HEK293 (cell line): Measurements from ENCODE around the gene ZMYND15.
A peak's percentile ranks its signal among the peaks of the same experiment; 100 is the strongest.

Source experiments
- CTCF ChIA-PET: fragments of 350-600 bp; formaldehyde crosslinking; extraction: SDS; loops from one replicate; lab custom pipeline; 2021; ENCODE audit warnings: antibody characterized with exemption; lab: Yijun Ruan, JAX
- POLR2A ChIA-PET: fragments of 300-600 bp; formaldehyde crosslinking; extraction: SDS; loops from one replicate; lab custom pipeline; 2020; ENCODE audit warnings: antibody characterized with exemption, inconsistent platforms; lab: Yijun Ruan, JAX
- H3K27ac ChIP-seq: fragments of 200-500 bp; sonication (Bioruptor generic); 2 replicates; pipeline ENCODE4 v1.5.1; 2014; ENCODE audit warnings: low read depth, low read length, control low read depth, inconsistent platforms; ENCODE audit errors: extremely low read depth
- H3K36me3 ChIP-seq, 2 experiments: fragments of 200-500 bp in 1 of 2; sonication (Bioruptor generic) in 1 of 2; 1 replicate in 1 of 2; 2 replicates in 1 of 2; pipeline ENCODE4 v1.5.1; 2014 to 2017; ENCODE audit warnings: inconsistent platforms in 2 of 2, low read length in 2 of 2; ENCODE audit not compliant: control insufficient read depth in 2 of 2, insufficient read depth in 1 of 2
- H3K4me1 ChIP-seq: fragments of 200-500 bp; sonication (Bioruptor generic); 2 replicates; pipeline ENCODE4 v1.5.1; 2014; ENCODE audit warnings: mild to moderate bottlenecking, low read length, inconsistent platforms; ENCODE audit not compliant: control insufficient read depth, insufficient read depth
- H3K4me3 ChIP-seq: 2 replicates; pipeline ENCODE4 v1.5.1; 2011; ENCODE audit warnings: low read depth, mild to moderate bottlenecking, control low read depth, low read length, moderate library complexity
- H3K9me3 ChIP-seq: fragments of 200-500 bp; sonication (Bioruptor generic); 2 replicates; pipeline ENCODE4 v1.5.1; 2014; ENCODE audit warnings: low read depth, low read length, inconsistent platforms; ENCODE audit not compliant: control insufficient read depth, insufficient read depth
- ATF2 ChIP-seq: fragments of 450-650 bp; formaldehyde crosslinking; IDR thresholded peaks from 2 replicates; pipeline ENCODE4 v1.5.1; 2016; ENCODE audit warnings: missing biosample characterization, missing genetic modification characterization, low read depth
- KLF7 ChIP-seq: fragments of 450-650 bp; formaldehyde crosslinking; IDR thresholded peaks from 2 replicates; pipeline ENCODE4 v1.5.1; 2016; ENCODE audit warnings: missing biosample characterization, missing genetic modification characterization, borderline replicate concordance
- PBX3 ChIP-seq: sonication (generic); formaldehyde crosslinking; IDR thresholded peaks from 2 replicates; pipeline ENCODE4 v1.8.1; 2022; ENCODE audit warnings: mild to moderate bottlenecking, moderate library complexity, missing genetic modification reagents
- PRDM10 ChIP-seq: fragments of 450-650 bp; formaldehyde crosslinking; IDR thresholded peaks from 2 replicates; pipeline ENCODE4 v1.5.1; 2016; ENCODE audit warnings: missing biosample characterization, missing genetic modification characterization
- PRDM4 ChIP-seq: fragments of 450-650 bp; formaldehyde crosslinking; IDR thresholded peaks from 2 replicates; pipeline ENCODE4 v1.5.1; 2017; ENCODE audit warnings: missing biosample characterization, missing genetic modification characterization
- REST ChIP-seq: fragments of 450-650 bp; formaldehyde crosslinking; IDR thresholded peaks from 2 replicates; pipeline ENCODE4 v1.5.1; 2016; ENCODE audit warnings: missing biosample characterization, missing genetic modification characterization
- TRIM28 ChIP-seq: IDR thresholded peaks from 2 replicates; pipeline ENCODE4 v1.6.1; 2011; ENCODE audit warnings: low read length, control low read depth, borderline replicate concordance
- YY2 ChIP-seq: fragments of 450-650 bp; formaldehyde crosslinking; IDR thresholded peaks from 2 replicates; pipeline ENCODE4 v1.5.1; 2016; ENCODE audit warnings: missing biosample characterization, missing genetic modification characterization
- ZBTB17 ChIP-seq: fragments of 450-650 bp; formaldehyde crosslinking; IDR thresholded peaks from 2 replicates; pipeline ENCODE4 v1.5.1; 2016; ENCODE audit warnings: missing biosample characterization, missing genetic modification characterization
- ZBTB20 ChIP-seq: fragments of 450-650 bp; formaldehyde crosslinking; IDR thresholded peaks from 2 replicates; pipeline ENCODE4 v1.5.1; 2016; ENCODE audit warnings: missing biosample characterization, missing genetic modification characterization
- ZFHX2 ChIP-seq: fragments of 450-650 bp; formaldehyde crosslinking; conservative IDR thresholded peaks from 2 replicates; pipeline ENCODE4 v1.5.1; 2016; ENCODE audit warnings: missing biosample characterization, missing genetic modification characterization
- ZNF155 ChIP-seq: fragments of 450-650 bp; formaldehyde crosslinking; IDR thresholded peaks from 2 replicates; pipeline ENCODE4 v1.5.1; 2016; ENCODE audit warnings: missing biosample characterization, missing genetic modification characterization
- ZNF23 ChIP-seq: fragments of 450-650 bp; formaldehyde crosslinking; IDR thresholded peaks from 2 replicates; pipeline ENCODE4 v1.5.1; 2016; ENCODE audit warnings: missing biosample characterization, missing genetic modification characterization, borderline replicate concordance
- ZNF341 ChIP-seq: fragments of 450-650 bp; formaldehyde crosslinking; IDR thresholded peaks from 2 replicates; pipeline ENCODE4; 2016; ENCODE audit warnings: low read depth, missing biosample characterization, missing genetic modification characterization
- ZNF394 ChIP-seq: fragments of 450-650 bp; formaldehyde crosslinking; IDR thresholded peaks from 2 replicates; pipeline ENCODE4 v1.5.1; 2016; ENCODE audit warnings: missing biosample characterization, missing genetic modification characterization, mild to moderate bottlenecking, moderate library complexity, borderline replicate concordance
- ZNF48 ChIP-seq: fragments of 450-650 bp; formaldehyde crosslinking; IDR thresholded peaks from 2 replicates; pipeline ENCODE4 v1.5.1; 2016; ENCODE audit warnings: missing biosample characterization, missing genetic modification characterization
- ZNF510 ChIP-seq: fragments of 450-650 bp; formaldehyde crosslinking; IDR thresholded peaks from 2 replicates; pipeline ENCODE4 v1.5.1; 2018; ENCODE audit warnings: mild to moderate bottlenecking, missing genetic modification characterization, missing biosample characterization; ENCODE audit not compliant: insufficient replicate concordance
- ZNF623 ChIP-seq: fragments of 450-650 bp; formaldehyde crosslinking; IDR thresholded peaks from 2 replicates; pipeline ENCODE4 v1.5.1; 2016; ENCODE audit warnings: missing biosample characterization, missing genetic modification characterization
- ZNF664 ChIP-seq: fragments of 450-650 bp; formaldehyde crosslinking; IDR thresholded peaks from 2 replicates; pipeline ENCODE4 v1.5.1; 2016; ENCODE audit warnings: missing biosample characterization, missing genetic modification characterization
- ZNF776 ChIP-seq: fragments of 450-650 bp; formaldehyde crosslinking; IDR thresholded peaks from 2 replicates; pipeline ENCODE4 v1.5.0; 2017; ENCODE audit warnings: missing biosample characterization, missing genetic modification characterization, borderline replicate concordance
- ZNF792 ChIP-seq: fragments of 450-650 bp; formaldehyde crosslinking; IDR thresholded peaks from 2 replicates; pipeline ENCODE4 v1.5.1; 2016; ENCODE audit warnings: missing biosample characterization, missing genetic modification characterization
- ZSCAN23 ChIP-seq: fragments of 450-650 bp; formaldehyde crosslinking; IDR thresholded peaks from 2 replicates; pipeline ENCODE4 v1.5.1; 2016; ENCODE audit warnings: missing biosample characterization, missing genetic modification characterization

Gene ZMYND15

GRCh38 chr17:4739122-4740024 lies at the start of gene ZMYND15, which contains the start of gene CXCL16:
ZMYND15 (plus strand) TSS chr17:4739833; CDS start chr17:4740549, 716 bp downstream.
CXCL16 (minus strand) TSS chr17:4739928; CDS start chr17:4739339, 589 bp downstream.
- CTCF ChIA-PET: interaction anchor here (0.6 to 1.6 kb wide), 5 partner anchors 12 to 295 kb away, joined by 3 to 6 read pairs (median 3); partner anchors contain the start of gene C17orf107
- peaks cover 8% of the 10 kb centered on the region for H3K4me1 ChIP-seq
- POLR2A ChIA-PET: interaction anchor here (0.6 to 1.8 kb wide), 3 partner anchors 29 to 70 kb away, joined by 3 to 7 read pairs (median 3); no protein-coding TSS in a partner anchor
- H3K27ac ChIP-seq: peak within 1 kb of the TSS; percentile 59; the same call in 1 of the 2 replicates
- H3K36me3 ChIP-seq: peaks cover 0 to 5% of the 10 kb centered on the region in 2 experiments; a peak in 1 of 3 replicates
- H3K9me3 ChIP-seq: no peaks in the 10 kb centered on the region
- peak within 1 kb of the TSS; percentile 62 for H3K4me3 ChIP-seq
- TF ChIP-seq PRDM4 (tag by site-specific recombination) (no peak), ZNF792 (tag by site-specific recombination) (no peak), ATF2 (tag by site-specific recombination) (no peak), REST (tag by site-specific recombination) (no peak), ZBTB17 (tag by site-specific recombination) (peak; percentile 89), ZFHX2 (tag by site-specific recombination) (peak; percentile 54), ZNF623 (tag by site-specific recombination) (no peak), ZNF776 (tag by site-specific recombination) (no peak), TRIM28 (no peak), KLF7 (tag by site-specific recombination) (no peak), PRDM10 (no peak; the same call in 1 of the 2 replicates), ZBTB20 (tag by site-specific recombination) (peak; percentile 85), ZSCAN23 (tag by site-specific recombination) (no peak), ZNF341 (tag by site-specific recombination) (peak; percentile 20; the same call in 1 of the 2 replicates), ZNF155 (no peak), ZNF394 (no peak), ZNF23 (tag by site-specific recombination) (no peak), PBX3 (CRISPR knock-in tag) (peak; percentile 34), ZNF48 (no peak), ZNF510 (tag by site-specific recombination) (no peak), YY2 (no peak), ZNF664 (no peak)
